Esophagus squamous epithelium (tissue), 4 donors: ENCODE results near the gene DYRK1A.

Experiments
- CTCF ChIP-seq, 6 experiments: fragments of 450-650 bp in 4 of 6; fragments of 200-600 bp in 2 of 6; sonication (generic) in 2 of 6; IDR thresholded peaks; one replicate each; pipeline ENCODE4 v1.5.1; 2016 to 2019; ENCODE audit warnings: antibody characterized with exemption in 6 of 6, mild to moderate bottlenecking in 4 of 6, moderate library complexity in 4 of 6
- POLR2A ChIP-seq, 4 donors: fragments of 450-650 bp; IDR thresholded peaks; one replicate each; pipeline ENCODE4 v1.6.1; 2017; ENCODE audit warnings: antibody characterized with exemption in 4 of 4, mild to moderate bottlenecking in 4 of 4, moderate library complexity in 3 of 4

- TF ChIP-seq POLR2A (IDR thresholded peaks at IDR 0.05) = no peak
- TF ChIP-seq CTCF (IDR thresholded peaks at IDR 0.05) = no peak
These were observed 204.9 kb downstream of the DYRK1A start for GRCh38 chr21:37571442-37571841.
